Measurements from ENCODE around the gene GPR55.

The GPR55 gene

DNA sequence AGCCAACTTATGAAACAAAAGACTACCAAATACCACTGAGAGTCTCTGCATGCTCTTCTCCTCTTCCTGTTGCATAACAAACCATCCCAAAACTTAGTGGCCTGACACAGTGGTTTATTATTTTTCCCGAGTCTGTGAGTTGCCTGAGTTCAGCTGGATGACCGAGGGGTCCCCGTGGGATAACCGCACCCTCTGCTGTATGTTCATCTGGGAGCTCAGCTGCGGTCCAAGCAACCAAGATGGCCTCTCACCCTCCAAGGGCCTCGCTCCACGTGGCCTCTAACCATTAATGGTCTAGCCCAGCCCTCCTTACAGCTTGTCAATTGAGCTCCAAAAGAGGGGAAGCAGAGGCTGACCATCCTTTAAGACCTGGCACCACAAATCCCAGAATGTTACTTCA, 43.2 kb downstream of the GPR55 start:
- no peak overlapping the region for H3K27ac ChIP-seq
- H3K4me1 ChIP-seq (ENCODE audit: low read depth, poor library complexity, severe bottlenecking), result peaks cover 46% of the 10 kb centered on the region
- H3K36me3 ChIP-seq (ENCODE audit: insufficient read depth), result peaks cover 12% of the 10 kb centered on the region; the same call in 1 of the 2 replicates
- no peak overlapping the region for H3K4me2 ChIP-seq
- TF ChIP-seq, protein P1, sequence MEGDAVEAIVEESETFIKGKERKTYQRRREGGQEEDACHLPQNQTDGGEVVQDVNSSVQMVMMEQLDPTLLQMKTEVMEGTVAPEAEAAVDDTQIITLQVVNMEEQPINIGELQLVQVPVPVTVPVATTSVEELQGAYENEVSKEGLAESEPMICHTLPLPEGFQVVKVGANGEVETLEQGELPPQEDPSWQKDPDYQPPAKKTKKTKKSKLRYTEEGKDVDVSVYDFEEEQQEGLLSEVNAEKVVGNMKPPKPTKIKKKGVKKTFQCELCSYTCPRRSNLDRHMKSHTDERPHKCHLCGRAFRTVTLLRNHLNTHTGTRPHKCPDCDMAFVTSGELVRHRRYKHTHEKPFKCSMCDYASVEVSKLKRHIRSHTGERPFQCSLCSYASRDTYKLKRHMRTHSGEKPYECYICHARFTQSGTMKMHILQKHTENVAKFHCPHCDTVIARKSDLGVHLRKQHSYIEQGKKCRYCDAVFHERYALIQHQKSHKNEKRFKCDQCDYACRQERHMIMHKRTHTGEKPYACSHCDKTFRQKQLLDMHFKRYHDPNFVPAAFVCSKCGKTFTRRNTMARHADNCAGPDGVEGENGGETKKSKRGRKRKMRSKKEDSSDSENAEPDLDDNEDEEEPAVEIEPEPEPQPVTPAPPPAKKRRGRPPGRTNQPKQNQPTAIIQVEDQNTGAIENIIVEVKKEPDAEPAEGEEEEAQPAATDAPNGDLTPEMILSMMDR (conservative IDR thresholded peaks at IDR 0.05; ENCODE audit: low read depth, low read length), result no peak
- no peaks in the 10 kb centered on the region for H3K27me3 ChIP-seq (ENCODE audit: insufficient read depth, low read depth)
- H2AFZ ChIP-seq (ENCODE audit: low read depth), result no peak overlapping the region
- H3K4me3 ChIP-seq (IDR thresholded peaks at IDR 0.05; ENCODE audit: insufficient read depth, low read depth, low read length), result no peak overlapping the region
- H3K79me2 ChIP-seq (ENCODE audit: insufficient read depth, low read depth), result no peaks in the 10 kb centered on the region
- no peak overlapping the region for H3K9ac ChIP-seq
- H4K20me1 ChIP-seq (ENCODE audit: insufficient read depth), result no peaks in the 10 kb centered on the region

DNA sequence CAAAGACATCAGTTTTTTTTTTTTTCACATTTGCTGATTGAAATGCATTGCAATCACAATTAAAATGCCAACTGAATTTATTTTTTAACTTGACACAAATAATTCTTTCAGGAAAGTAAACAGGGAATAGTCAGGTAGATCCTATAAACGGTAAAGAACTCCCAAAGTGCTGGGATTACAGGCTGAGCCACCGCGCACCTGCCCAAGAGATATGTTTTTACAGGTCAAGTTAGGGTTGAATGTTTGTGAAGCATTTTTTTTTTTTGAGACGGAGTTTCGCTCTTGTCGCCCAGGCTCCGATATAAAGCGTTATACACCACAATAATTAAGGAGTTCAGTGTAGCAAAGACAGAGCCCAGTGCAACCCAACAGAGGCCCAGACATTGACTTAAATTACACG, 45.2 kb downstream of the GPR55 start:
- Histone ChIP-seq H3K27ac (no peak overlapping the region), H3K9ac (no peak overlapping the region), H3K4me1 (ENCODE audit: low read depth, poor library complexity, severe bottlenecking) (peaks cover 39% of the 10 kb centered on the region), H3K27me3 (ENCODE audit: insufficient read depth, low read depth) (no peaks in the 10 kb centered on the region), H2AFZ (ENCODE audit: low read depth) (no peak overlapping the region), H3K4me2 (no peak overlapping the region), H3K36me3 (ENCODE audit: insufficient read depth) (peaks cover 16% of the 10 kb centered on the region; the same call in 1 of the 2 replicates), H3K79me2 (ENCODE audit: insufficient read depth, low read depth) (peaks cover 11% of the 10 kb centered on the region; the same call in 1 of the 2 replicates), H4K20me1 (ENCODE audit: insufficient read depth) (no peaks in the 10 kb centered on the region), H3K4me3 (IDR thresholded peaks at IDR 0.05; ENCODE audit: insufficient read depth, low read depth, low read length) (no peak overlapping the region)
- TF ChIP-seq, protein P1 (conservative IDR thresholded peaks at IDR 0.05; ENCODE audit: low read depth, low read length), result no peak

DNA sequence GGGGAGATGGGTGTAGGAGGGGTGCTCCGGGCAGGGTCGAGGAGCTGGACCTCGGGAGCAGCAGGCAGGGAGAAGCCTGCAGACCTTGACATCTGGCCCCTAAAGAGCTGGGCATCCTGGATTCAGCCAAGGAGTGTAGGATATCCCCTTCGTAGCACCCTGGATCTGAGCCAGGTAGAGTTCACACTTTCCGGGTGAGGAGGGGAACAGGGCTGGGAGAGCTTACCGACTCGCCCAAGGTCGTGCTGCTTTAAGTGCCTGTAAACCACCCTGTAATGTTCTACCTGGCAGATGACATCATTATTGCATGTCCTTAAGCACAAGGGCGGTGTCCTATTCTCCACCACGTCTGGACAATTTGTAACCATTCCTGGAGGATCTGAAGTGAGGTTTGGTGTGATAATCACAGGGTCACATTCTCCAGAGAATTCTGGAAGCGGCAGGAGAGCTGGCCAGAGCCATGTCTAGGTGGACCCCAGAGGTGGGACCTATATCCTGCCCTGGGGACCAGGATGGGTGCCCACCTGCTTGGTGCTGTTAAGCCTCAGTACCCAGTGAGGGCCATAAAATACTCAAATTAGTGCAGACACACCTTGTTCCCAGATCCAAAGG, 45.7 kb downstream of the GPR55 start:
- Histone ChIP-seq H3K4me1 (ENCODE audit: low read depth, poor library complexity, severe bottlenecking) (peaks cover 39% of the 10 kb centered on the region), H3K9ac (no peak overlapping the region), H3K79me2 (ENCODE audit: insufficient read depth, low read depth) (peaks cover 15% of the 10 kb centered on the region; the same call in 1 of the 2 replicates), H3K27ac (no peak overlapping the region), H3K4me2 (no peak overlapping the region), H4K20me1 (ENCODE audit: insufficient read depth) (no peaks in the 10 kb centered on the region), H3K4me3 (IDR thresholded peaks at IDR 0.05; ENCODE audit: insufficient read depth, low read depth, low read length) (no peak overlapping the region), H3K36me3 (ENCODE audit: insufficient read depth) (peaks cover 16% of the 10 kb centered on the region; the same call in 1 of the 2 replicates), H3K27me3 (ENCODE audit: insufficient read depth, low read depth) (no peaks in the 10 kb centered on the region), H2AFZ (ENCODE audit: low read depth) (no peak overlapping the region)
- TF ChIP-seq, protein P1 (conservative IDR thresholded peaks at IDR 0.05; ENCODE audit: low read depth, low read length), result no peak

DNA sequence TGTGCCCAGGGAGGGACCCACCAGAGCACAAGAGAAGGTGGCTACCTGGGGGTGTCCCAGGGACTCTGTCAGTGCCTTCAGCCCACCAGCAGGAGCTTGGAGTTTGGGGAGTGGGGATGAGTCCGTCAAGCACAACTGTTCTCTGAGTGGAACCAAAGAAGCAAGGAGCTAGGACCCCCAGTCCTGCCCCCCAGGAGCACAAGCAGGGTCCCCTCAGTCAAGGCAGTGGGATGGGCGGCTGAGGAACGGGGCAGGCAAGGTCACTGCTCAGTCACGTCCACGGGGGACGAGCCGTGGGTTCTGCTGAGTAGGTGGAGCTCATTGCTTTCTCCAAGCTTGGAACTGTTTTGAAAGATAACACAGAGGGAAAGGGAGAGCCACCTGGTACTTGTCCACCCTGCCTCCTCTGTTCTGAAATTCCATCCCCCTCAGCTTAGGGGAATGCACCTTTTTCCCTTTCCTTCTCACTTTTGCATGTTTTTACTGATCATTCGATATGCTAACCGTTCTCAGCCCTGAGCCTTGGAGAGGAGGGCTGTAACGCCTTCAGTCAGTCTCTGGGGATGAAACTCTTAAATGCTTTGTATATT, 46.3 kb downstream of the GPR55 start:
- Histone ChIP-seq H3K79me2 (ENCODE audit: insufficient read depth, low read depth) (peaks cover 15% of the 10 kb centered on the region; the same call in 1 of the 2 replicates), H3K36me3 (ENCODE audit: insufficient read depth) (peaks cover 16% of the 10 kb centered on the region; the same call in 1 of the 2 replicates), H3K27me3 (ENCODE audit: insufficient read depth, low read depth) (no peaks in the 10 kb centered on the region), H2AFZ (ENCODE audit: low read depth) (no peak overlapping the region), H3K9ac (no peak overlapping the region), H4K20me1 (ENCODE audit: insufficient read depth) (no peaks in the 10 kb centered on the region), H3K4me3 (IDR thresholded peaks at IDR 0.05; ENCODE audit: insufficient read depth, low read depth, low read length) (no peak overlapping the region), H3K4me1 (ENCODE audit: low read depth, poor library complexity, severe bottlenecking) (peaks cover 39% of the 10 kb centered on the region), H3K4me2 (no peak overlapping the region), H3K27ac (no peak overlapping the region)
- TF ChIP-seq, protein P1 (conservative IDR thresholded peaks at IDR 0.05; ENCODE audit: low read depth, low read length), result no peak

All from KMS-11 (cell line).